GM12875 (cell line): Measurements from ENCODE around the gene NREP.

ENCODE experiments used
- H3K4me3 ChIP-seq: one replicate; pipeline ENCODE4 v1.5.1; 2011; ENCODE audit warnings: low read depth, low read length, control low read depth
- CTCF ChIP-seq: IDR thresholded peaks from 2 replicates; pipeline ENCODE4 v1.5.1; 2011; ENCODE audit warnings: low read depth, mild to moderate bottlenecking, control low read depth, inconsistent platforms, low read length, moderate library complexity, borderline replicate concordance; ENCODE audit not compliant: insufficient read depth

Gene NREP

GRCh38 chr5:111682121-111682520 lies 74.9 kb downstream of the NREP start:
- TF ChIP-seq CTCF = no peak
- no peak overlapping the region for H3K4me3 ChIP-seq

- TF ChIP-seq CTCF = no peak
- H3K4me3 ChIP-seq = no peak overlapping the region
These were observed 75.4 kb downstream of the NREP start for GRCh38 chr5:111681414-111682120.

- no peak for TF ChIP-seq CTCF
- H3K4me3 ChIP-seq = no peak overlapping the region
These were observed 76.1 kb downstream of the NREP start for GRCh38 chr5:111680737-111681413.

- H3K4me3 ChIP-seq = no peak overlapping the region
These were observed 77.4 kb downstream of the NREP start for GRCh38 chr5:111679611-111680010.

More at GRCh38 chr5:111679611-111680010, 77.4 kb downstream of the NREP start:
- TF ChIP-seq CTCF = no peak
